HG03558 (cell line): ENCODE measurements around the gene MYH8.

ENCODE experiments used
- ATAC-seq: cut with Tn5 transposase; IDR thresholded peaks from one replicate; pipeline ENCODE4 v1.9.1; 2021; ENCODE audit warnings: moderate number of reproducible peaks; ENCODE audit not compliant: unreplicated experiment; ENCODE audit errors: extremely low read depth

The MYH8 gene

GRCh38 chr17:10385871-10386270 is 35.9 kb downstream of the MYH8 start:
- ATAC-seq = no peak

DNA sequence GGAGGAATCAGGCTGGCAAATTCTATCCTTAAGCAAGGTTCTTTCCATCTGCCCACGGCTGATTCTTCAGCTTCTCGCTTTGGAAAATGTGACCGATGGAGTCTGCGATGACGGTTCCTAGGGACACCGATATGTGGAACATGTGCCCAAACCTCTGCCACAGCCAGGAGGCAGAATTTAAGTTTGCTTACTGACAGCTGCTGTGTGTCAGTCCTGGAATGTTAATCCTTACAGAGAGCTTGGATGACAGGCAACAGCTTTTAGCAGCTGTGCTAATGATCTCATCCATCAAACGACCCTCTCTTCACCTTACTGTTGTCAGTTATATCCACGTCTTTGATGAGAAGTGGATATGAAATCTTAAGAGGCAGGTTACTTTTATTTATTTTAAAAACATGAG is 37.6 kb downstream of the MYH8 start:
- ATAC-seq = no peak

DNA sequence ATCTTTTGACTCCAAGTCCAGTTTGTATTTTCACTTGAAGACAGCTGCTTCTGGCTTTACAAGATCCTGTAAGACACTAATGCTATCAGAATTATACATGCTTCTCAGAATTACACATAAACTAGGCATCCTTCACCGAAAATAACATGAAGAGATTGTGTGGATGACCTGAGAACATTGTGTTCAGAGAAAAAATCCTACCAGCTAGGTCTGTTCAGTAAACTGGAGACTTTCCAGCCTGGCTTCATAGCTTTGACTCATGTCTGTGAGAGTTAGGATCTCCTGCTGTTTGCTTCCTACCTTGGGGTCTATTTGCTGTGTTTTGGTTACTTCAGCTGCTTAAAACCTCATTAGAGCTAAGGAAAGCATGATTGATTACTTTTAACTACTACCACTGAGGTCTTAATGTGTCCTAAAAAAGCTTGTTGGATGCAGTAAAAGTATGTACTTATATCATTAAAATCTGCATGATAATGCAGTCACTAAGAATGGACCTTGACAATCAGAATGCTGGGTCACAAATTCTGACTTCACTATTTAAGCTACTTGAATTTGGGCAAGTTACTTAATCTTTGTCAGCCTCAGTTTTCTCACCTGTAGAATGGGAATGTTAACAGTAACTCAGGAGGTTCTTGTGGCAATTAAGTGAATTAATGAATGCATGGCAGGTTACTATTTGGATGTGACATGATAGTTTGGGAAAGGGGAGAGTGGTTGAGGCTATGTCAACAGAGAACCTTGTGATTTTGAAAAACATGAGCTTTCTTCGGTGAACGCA is 40.9 kb downstream of the MYH8 start:
- ATAC-seq = no peak

- no peak for ATAC-seq
Measured at GRCh38 chr17:10372906-10373305, 48.8 kb downstream of the MYH8 start, which contains the start of gene MYH13. TSS of gene MYH13 (minus strand) at chr17:10373006. CDS start at chr17:10364530, 8,476 bp downstream.

DNA sequence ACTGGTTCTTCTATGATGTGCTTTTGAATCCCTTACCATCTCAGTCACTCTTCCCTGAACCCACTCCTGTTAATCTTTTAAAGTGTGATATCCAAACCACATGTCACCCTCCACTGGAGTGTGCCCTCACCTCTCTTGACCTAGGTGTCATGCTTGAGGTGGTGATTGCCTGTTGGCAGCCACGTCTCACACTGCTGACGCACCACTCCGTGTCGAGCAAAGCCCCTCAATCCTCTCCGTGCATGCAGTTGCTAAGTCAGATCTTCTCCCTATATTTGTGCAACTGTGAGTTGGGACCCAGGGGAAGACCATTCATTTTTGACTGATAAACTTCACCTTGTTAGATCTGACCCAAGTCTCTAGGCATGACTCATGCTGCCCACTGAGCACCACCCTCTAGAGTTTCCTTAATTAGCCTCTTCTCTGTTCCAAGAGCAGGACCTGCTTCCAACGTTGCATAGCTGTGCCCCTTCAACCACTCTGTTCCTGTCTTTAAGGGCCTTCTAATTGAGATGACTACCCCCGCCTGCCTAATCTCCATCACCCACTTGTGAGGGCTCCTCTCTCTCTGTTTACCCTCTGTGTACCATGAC is 51.6 kb downstream of the MYH8 start:
- ATAC-seq = no peak

GRCh38 chr17:10369239-10369638 is 52.5 kb downstream of the MYH8 start:
- ATAC-seq = no peak

DNA sequence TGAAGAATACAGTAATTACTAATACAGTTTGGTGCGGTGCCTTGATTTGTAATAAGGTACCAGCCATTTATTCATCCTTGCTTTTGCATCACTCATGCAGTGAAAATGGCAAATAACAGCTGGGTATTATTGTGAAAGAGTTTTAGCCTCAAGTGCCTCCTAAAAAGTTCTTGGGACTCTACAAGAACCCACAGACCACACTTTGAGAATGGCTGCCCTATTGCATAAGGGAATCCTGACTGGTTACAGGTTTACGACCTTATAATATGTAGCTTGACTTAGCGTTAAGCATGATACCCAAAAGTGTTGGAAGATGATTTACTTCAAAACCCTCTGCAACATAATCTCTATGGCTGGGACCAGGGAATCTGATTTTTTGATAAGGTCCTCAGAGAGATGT is 53.2 kb downstream of the MYH8 start:
- no peak for ATAC-seq

GRCh38 chr17:10360578-10360977 is 61.2 kb downstream of the MYH8 start:
- ATAC-seq = no peak

GRCh38 chr17:10357768-10358167 is 64.0 kb downstream of the MYH8 start:
- ATAC-seq = no peak

DNA sequence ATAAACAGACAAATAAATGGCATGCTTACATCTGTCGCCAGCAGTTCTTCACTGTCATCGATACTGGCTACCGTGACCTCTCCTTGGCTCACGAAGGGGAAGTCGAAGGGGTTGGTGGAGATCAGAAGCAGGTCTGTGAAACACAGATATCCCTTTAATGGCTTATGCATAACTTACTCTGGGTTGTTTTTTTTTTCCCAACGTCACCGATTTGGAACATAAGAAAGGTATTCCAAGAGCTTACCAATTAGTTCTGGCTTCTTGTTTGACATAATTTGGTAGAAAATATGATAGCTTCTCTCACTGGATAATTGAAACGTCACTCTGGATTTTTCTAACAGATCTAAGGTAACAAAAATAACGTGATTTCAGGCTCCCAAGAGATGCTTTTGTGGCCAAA is 67.1 kb downstream of the MYH8 start:
- ATAC-seq = no peak

GRCh38 chr17:10352893-10353292 is 68.9 kb downstream of the MYH8 start:
- ATAC-seq = no peak

DNA sequence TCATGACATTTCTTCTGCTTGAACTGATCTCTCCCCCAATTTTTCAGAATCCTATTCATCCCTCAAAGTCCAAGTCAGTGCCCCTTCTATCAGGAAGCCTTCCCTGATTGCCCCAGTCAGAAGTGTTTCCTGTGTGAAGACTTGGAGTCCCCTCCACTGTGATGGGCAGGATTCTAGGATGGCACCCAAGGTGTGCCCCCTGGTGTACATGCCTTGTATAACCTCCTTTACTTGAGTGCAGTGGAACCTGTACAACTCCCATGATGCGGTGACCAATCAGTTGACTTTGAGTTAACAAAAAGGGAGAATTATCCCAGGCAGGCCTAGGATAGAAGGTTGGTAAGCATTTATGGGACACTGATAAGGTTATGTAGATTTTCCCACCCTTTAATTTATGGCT is 72.3 kb downstream of the MYH8 start:
- ATAC-seq = no peak

GRCh38 chr17:10344816-10345215 is 76.9 kb downstream of the MYH8 start:
- ATAC-seq = no peak
